ENCODE results near the gene IRAK3.
A peak's percentile ranks its signal among the peaks of the same experiment; 100 is the strongest.

IRAK3 gene

GRCh38 chr12:66188584-66189485, at the start of gene IRAK3:
Gene IRAK3, plus strand, starts transcription at chr12:66189214. Its CDS starts 86 bp downstream, at chr12:66189300.
- no peak for DNase-seq

GRCh38 chr12:66139328-66139727, 49.7 kb upstream of the IRAK3 start:
- DNase-seq: no peak

- no peak for DNase-seq
Measured at GRCh38 chr12:66140731-66141130, 48.3 kb upstream of the IRAK3 start.

- DNase-seq: no peak
Measured at GRCh38 chr12:66141299-66141698, 47.7 kb upstream of the IRAK3 start.

GRCh38 chr12:66142826-66143225, 46.2 kb upstream of the IRAK3 start:
- no peak for DNase-seq

- DNase-seq: no peak
Measured at GRCh38 chr12:66143868-66144267, 45.1 kb upstream of the IRAK3 start.

- no peak for DNase-seq
Measured at GRCh38 chr12:66144791-66145754, 43.9 kb upstream of the IRAK3 start.

- no peak for DNase-seq
Measured at GRCh38 chr12:66149702-66150398, 39.2 kb upstream of the IRAK3 start.

GRCh38 chr12:66152732-66153131, 36.3 kb upstream of the IRAK3 start:
- no peak for DNase-seq

- DNase-seq: no peak
Measured at GRCh38 chr12:66154776-66155175, 34.2 kb upstream of the IRAK3 start.

- DNase-seq: no peak
Measured at GRCh38 chr12:66156654-66157053, 32.4 kb upstream of the IRAK3 start.

GRCh38 chr12:66159123-66159522, 29.9 kb upstream of the IRAK3 start:
- DNase-seq: no peak

- no peak for DNase-seq
Measured at GRCh38 chr12:66160704-66161103, 28.3 kb upstream of the IRAK3 start.

GRCh38 chr12:66162701-66163100, 26.3 kb upstream of the IRAK3 start:
- no peak for DNase-seq

- DNase-seq: no peak
Measured at GRCh38 chr12:66163289-66163688, 25.7 kb upstream of the IRAK3 start.

GRCh38 chr12:66164349-66164821, 24.6 kb upstream of the IRAK3 start:
- DNase-seq: no peak

- no peak for DNase-seq
Measured at GRCh38 chr12:66165141-66165540, 23.9 kb upstream of the IRAK3 start.

- no peak for DNase-seq
Measured at GRCh38 chr12:66166561-66166960, 22.5 kb upstream of the IRAK3 start.

- no peak for DNase-seq
Measured at GRCh38 chr12:66168410-66168809, 20.6 kb upstream of the IRAK3 start.

- peak; percentile 54 for DNase-seq
Measured at GRCh38 chr12:66169221-66170170, 19.5 kb upstream of the IRAK3 start, which contains the start of gene TMBIM4. Gene TMBIM4, minus strand, starts transcription at chr12:66169996. Its CDS starts 45 bp downstream, at chr12:66169951.

- no peak for DNase-seq
Measured at GRCh38 chr12:66170606-66171005, 18.4 kb upstream of the IRAK3 start.

Measured in cortex of kidney (tissue), 1 donor.